NCI-H2107 treated with DMSO at 0.1 percent for 48 hours (cell line): ENCODE measurements around the gene DNAJB1.

Experiments used
- DNase-seq: peaks from one replicate; lab custom pipeline; 2025; ENCODE audit not compliant: unreplicated experiment; lab: John Stamatoyannopoulos, UW

DNAJB1 gene

DNA sequence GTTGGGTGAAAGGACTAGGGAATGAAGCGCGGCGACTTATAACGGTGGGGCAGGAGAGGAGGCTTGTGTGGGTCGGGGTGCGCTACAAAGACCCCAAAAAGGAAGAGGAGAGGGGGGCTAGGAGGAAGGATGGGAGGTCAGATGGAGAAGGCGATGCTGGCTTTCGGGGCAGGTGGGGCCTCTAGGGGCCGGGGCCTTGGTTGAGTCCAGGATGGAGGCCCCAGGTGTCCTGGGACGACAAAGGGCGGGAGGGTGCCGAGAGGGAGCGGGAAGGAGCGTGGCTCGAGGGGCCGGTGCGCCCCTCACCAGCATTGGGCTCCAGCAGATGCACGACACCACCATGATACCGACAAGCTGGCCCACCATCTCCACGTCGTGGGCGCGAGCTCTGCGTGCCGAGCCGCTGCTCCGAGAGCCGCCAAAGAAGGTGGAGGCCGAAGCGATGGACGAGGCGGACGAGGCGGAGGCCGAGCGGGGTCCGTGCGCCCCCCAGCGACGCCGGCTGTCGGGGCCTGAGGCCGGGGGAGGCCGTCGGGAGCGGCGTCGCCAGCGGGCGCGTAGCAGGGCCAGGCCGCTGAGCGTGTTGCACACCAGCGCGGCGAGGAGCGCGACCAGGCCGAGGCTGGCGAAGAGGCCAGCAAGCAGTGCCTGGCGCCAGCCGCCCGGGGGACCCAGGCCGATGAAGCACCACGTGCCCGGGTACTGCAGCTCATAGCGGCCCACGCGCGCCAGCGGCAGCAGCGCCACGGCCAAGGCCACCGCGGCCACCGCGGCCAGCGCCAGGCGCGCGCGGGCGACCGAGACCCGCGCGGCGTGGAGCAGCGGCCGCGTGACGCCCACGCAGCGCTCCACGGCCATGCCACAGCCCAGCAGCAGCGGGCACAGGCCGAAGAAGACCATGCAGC lies 44.9 kb downstream of the DNAJB1 start:
- DNase-seq, result no peak

DNA sequence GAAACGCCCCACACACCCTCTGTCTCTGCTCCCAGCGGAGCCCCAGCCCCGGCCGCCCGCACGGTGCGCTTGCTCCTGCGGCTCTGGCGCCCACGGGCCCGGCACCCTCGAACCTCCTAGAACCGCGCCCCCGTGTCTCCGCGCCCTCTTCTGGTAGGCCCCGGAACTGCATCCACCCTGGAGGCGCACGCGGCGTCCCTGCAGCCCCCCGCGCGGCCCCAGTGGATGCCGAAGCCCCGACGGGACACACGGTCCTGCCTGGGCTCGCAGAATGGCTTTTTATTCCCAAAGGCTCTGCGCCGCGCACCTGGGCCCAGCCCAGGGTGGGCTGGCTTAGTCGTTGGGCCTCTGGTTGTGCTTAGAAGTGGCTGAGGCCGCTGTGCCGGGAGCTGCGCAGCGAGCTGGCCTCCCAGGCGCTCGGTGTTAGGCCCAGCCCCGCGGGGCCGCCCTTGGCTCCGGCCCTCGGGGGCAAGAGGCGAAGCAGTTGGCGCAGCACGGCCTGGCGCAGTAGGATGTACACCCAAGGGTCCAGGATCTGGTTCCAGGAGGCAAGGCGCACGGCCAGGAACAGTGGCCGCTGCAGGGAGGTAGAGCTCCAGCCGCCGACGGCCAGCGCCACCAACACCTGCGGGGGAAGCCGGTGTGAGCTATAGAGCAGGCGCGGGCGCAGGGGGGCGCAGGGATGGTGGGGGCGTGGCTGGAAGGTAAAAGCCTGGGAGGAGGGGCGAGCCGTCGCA lies 45.8 kb downstream of the DNAJB1 start:
- no peak for DNase-seq

DNA sequence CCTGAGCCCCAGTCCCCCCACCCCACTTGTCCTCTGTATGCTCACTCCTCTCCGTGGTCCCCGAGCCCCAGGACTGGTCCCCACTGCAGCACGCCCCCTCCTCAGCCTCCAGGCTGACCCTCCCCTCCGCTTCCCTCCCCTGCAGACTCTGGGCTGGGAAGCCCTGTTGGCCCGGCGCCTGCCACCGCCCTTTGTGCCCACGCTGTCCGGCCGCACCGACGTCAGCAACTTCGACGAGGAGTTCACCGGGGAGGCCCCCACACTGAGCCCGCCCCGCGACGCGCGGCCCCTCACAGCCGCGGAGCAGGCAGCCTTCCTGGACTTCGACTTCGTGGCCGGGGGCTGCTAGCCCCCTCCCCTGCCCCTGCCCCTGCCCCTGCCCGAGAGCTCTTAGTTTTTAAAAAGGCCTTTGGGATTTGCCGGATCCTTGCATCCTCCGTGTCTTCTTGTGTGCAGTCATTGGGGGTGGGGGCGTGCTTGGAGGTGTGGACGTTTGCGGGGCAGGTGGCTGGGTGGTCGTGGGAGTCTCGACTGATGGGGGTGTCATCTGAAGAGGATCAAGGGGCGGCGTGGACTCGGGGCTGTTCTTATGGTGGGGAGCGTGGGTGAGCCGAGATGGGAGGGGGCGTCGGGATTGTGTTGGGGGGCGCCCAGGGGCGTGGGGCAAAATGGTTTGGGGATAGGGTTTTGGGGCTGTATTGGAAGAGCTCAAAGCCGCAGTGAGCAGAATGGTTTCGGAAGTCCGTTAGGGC lies 46.6 kb downstream of the DNAJB1 start:
- DNase-seq, result no peak

DNA sequence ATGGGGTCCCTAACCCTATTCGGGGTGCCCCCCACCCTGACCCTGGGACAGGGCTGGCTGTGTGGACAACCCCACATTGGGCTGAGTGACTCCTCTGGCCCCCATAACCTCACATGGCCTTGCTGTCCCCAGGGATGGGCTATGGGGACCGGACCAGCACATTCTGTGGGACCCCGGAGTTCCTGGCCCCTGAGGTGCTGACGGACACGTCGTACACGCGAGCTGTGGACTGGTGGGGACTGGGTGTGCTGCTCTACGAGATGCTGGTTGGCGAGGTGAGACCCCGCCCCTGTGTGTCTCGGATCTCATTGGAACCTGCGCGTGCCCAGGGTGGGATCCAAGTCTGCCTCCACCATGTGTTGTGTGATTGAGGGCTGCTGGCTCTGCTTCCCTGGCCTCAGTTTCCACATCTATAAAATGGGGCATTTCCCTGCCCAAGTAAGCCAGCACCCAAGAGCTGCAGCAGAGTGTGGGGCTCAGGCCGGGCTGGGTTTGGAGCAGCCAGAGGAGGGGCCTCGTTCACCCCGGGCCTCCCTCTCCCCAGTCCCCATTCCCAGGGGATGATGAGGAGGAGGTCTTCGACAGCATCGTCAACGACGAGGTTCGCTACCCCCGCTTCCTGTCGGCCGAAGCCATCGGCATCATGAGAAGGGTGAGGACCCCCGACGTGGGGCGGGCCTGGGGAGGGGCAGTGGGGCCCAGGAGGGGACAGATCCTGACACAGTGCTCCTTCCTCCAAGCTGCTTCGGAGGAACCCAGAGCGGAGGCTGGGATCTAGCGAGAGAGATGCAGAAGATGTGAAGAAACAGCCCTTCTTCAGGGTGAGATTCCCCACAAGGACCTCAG lies 47.9 kb downstream of the DNAJB1 start:
- DNase-seq, result no peak

DNA sequence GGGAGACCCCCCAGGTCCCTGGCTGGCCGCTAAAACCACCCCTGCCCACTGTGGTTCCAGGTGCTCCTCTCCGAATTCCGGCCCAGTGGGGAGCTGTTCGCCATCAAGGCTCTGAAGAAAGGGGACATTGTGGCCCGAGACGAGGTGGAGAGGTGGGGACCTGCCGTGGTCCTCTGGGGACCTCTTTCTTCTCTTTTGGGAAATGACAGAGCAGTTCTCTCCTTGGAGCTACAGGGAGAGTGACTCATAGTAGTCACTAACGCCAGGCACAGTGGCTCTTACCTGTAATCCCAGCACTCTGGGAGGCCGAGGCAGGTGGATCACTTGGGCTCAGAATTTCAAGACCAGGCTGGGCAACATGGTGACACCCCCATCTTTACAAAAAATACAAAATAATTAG lies 50.4 kb downstream of the DNAJB1 start:
- DNase-seq, result no peak

DNA sequence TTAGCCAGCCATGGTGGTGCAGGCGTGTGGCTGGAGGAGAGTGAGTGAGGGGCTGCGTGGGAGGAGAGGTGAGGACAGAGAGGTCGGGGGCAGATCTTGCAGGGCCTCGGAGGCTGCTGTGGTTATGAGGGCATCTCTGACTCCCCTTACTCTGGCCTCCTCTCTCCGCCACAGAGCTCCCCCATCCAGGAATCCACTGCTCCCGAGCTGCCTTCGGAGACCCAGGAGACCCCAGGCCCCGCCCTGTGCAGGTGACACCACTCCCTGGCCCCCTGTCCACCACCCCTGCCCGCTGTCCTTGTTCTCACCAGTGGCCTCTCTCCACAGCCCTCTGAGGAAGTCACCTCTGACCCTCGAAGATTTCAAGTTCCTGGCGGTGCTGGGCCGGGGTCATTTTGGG lies 50.8 kb downstream of the DNAJB1 start:
- DNase-seq, result no peak
